Fibroblast of lung (primary cell): ENCODE data around the gene MAML2.

Experiments used
- CTCF ChIP-seq, 2 donors: IDR thresholded peaks in 1 of 2; conservative IDR thresholded peaks in 1 of 2; 1 replicate in 1 of 2; 2 replicates in 1 of 2; pipeline ENCODE4 v1.5.1; 2011 to 2012; ENCODE audit warnings: low read length in 2 of 2, control low read depth in 1 of 2, inconsistent platforms in 1 of 2, low read depth in 1 of 2, mild to moderate bottlenecking in 1 of 2
- EZH2 ChIP-seq: IDR thresholded peaks from 2 replicates; pipeline ENCODE4 v1.5.1; 2012; ENCODE audit warnings: low read length, control low read depth, mild to moderate bottlenecking; ENCODE audit errors: missing control alignments

- TF ChIP-seq CTCF (conservative IDR thresholded peaks at IDR 0.05 in 1 of 2, IDR thresholded peaks at IDR 0.05 in 1 of 2; ENCODE audit: low read depth in 1 of 2, low read length in 2 of 2) (no peak), EZH2 (no peak)
Observed at GRCh38 chr11:96329419-96329818, 13.6 kb downstream of the MAML2 start.
